Measurements from ENCODE around the gene AP3B1.

AP3B1 gene

DNA sequence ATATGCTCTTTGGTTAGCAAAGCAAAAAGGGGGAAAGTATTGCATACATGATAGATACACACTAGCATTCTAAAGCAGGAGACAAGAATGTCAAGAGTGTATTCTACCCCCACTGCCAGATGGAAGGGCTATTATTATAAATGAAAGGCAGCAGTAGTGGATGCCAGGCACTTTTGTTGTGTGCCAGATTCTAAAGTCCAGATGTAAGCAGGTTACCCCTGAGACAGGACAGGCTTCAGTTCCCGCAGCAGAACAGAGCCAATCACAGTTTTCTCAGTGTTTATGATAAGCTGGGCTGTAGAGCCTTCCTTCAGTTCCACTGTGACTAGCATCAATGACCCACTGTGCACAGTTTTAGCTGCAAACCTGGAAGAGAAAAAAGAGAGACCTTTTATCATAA, 291.8 kb downstream of the AP3B1 start:
- DNase-seq (ENCODE audit: low spot score), result no peak

GRCh38 chr5:78001197-78001596, 293.3 kb downstream of the AP3B1 start:
- no peak for DNase-seq (ENCODE audit: low spot score)

- DNase-seq (ENCODE audit: low spot score), result no peak
Observed at GRCh38 chr5:78000191-78000590, 294.3 kb downstream of the AP3B1 start.

DNA sequence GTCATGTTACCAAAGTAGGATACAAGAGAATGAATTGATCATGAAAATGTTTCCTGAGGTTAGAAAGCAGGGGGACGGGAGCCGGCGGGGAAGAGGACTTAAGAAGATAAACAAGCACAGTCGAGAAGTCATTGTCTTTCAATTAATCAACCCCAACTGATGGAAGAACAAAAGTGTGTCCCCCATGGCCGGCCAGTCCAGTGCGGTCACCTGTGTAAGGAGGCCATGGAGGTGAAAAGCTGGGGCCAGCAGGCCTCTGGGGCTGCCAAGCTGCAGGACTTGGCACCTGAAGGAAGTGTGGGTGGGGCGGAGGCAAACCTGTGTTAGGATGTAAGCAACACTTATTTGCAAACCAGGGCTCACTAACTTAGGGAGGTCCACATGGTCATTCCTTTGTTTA, 295.1 kb downstream of the AP3B1 start:
- DNase-seq (ENCODE audit: low spot score), result no peak

DNA sequence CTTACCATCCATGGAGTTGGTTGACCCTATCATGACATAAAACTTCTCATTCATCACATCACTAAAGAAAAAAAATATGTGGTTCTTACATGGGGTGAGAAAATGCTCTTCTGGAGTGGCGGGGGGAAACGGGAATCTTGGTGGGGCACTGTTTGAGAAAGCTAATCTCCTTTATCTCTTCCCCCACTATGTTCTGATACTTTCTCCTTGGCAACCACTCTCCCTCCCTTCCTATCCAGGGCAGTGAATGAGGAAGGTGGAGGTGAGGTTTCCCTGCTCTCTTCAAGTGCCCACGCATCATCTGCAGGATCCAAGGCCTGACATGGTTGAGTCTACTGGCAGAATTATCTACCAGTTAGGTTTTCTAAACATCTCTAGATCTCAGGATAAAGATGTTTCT, 297.6 kb downstream of the AP3B1 start:
- no peak for DNase-seq (ENCODE audit: low spot score)

DNA sequence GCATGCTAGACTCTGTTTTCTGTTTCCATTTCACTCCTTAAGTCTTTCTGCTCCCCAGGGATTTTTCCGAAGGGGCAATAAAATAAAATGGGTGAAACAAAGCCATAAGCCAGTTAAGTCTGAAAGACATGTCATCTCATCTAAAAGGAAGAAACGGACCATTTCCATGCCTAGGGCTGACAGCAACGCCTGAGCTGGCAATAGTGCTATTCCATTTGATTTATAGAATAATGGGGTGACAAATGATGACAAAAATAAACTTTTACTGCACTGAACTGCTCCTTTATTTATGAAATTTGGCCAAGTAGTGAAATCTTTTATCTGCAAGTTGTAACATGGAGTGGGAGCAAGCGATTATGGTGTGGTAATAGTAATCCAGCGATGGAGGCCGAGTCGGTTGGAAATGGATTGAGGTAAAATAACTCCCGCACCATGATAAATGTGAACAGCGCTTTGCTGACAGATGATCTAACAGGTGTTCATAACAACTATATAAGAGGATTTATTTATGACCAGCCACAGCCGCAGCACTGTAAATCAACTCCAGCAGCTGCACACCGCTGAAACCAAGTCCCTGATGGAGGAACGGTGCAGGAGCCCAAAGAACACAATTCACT, 298.6 kb downstream of the AP3B1 start:
- DNase-seq (ENCODE audit: low spot score), result no peak

DNA sequence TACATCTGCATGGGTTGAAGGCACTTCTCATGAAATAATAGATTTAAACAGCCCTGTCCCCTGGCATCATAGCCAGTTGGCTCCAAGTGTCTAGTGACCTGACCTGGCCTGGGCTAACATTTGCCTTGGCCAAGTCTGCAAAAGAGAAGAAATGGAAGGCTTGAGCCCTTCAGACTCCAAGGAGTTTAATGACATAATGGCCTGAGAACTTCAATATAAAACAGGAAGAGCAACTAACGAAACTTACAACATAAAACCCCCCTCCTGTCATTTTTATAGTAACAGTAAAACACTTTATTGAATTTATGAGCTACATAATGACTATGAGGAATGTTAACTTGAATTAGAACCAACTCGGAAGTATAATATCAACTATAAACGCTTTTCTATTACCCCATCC, 299.6 kb downstream of the AP3B1 start:
- no peak for DNase-seq (ENCODE audit: low spot score)

DNA sequence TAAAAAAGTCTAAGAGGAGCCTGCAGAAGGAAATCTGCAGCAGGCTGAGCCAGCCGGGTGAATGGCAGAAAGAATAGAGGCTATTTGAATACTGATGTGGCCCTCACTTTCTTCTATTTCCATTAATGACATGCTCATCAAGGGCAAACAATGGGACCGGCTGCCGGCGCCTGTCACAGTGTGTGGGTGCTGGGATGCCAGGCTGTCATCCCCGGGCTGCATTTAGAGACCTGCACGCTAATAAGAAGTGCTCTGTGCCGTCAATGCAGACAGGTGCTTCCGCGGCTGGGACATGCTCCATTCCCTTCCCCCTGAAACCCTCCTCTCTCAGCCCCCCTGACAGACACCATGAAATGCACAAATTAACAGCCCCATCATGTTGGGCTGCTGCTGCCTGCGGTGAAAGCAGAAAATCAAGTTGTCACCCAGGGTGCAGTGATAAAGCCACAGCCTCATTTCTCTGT, 300.6 kb downstream of the AP3B1 start:
- DNase-seq (ENCODE audit: low spot score), result no peak

- no peak for DNase-seq (ENCODE audit: low spot score)
Observed at GRCh38 chr5:77993141-77993854, 301.2 kb downstream of the AP3B1 start.

DNA sequence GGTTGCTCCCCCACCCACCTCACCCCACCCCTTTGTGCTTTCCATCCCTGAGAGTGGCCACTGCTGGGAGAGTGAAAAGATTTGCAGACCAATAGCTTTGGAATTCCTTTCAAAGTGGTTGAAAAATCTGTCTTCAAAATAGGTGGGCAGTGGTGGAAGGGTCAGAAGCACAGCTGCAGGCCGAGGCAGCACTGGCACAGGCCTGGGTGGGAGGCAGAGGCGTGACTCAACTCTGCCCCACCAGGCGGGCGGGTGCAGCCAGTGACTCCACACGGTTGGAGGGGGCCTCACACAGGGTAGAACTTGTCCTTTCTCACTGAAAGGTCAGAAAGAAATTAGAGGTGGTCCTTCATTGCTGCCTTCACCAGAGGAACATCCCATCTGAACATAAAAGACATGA, 303.4 kb downstream of the AP3B1 start:
- DNase-seq (ENCODE audit: low spot score), result no peak

DNA sequence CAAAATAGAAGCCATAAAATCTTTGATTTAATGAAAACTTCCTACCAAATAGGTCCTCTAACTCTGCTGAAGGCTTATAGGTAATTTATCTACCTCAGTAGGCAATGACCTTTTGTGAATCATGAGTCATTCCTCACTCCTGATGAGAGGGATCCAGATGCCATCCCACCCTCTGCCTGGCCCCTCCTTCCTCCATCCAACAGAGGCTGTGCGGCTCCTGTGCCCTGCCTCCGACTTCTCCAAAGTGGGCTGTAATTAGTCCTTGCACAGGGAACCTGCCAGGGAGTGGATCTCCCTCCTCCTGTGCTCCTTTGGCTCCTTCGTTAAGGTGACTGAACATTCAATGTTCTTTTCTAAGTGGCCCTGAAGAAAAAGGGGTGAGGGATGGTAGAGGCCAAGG, 304.5 kb downstream of the AP3B1 start:
- DNase-seq (ENCODE audit: low spot score), result no peak

DNA sequence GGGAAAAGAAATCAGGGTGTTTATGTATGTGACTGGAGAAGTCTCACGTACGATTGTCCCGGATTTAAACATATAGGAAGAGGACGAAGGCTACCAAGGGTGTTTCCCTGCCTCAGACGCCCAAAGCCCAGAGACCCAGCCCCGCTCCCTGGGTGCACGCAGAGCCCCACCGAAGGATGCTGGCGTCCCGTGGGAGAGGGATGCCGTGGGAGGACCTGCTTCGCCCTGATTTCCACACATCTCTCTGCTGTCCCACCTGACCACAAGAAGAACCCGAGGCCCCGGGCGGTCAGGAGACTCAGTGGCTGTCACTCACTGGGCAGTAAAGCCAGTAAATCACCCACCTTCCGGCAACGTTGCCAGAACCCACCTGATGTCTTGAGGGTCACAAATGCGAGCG, 306.5 kb downstream of the AP3B1 start:
- no peak for DNase-seq (ENCODE audit: low spot score)

GRCh38 chr5:77987331-77987730, 307.2 kb downstream of the AP3B1 start:
- no peak for DNase-seq (ENCODE audit: low spot score)

DNA sequence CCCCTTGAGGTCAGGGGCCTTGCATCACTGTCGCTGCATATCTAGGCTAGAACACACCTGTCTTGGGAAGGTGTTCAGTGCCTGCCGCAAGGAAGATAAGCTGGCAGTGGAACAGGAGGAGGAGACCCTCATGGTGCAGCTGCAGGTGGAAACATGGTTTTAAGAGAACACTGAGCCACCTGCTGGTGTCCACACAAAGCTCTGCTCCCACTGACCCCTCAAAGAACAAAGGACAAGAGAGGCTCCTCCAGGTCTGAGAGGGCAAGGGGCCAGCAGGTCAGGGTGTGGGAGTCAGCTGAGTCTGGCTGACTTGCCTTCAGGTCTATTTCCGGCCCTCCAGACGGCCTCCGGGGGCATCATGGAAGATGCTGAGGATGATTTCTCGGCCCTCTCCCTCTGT, 308.2 kb downstream of the AP3B1 start:
- DNase-seq (ENCODE audit: low spot score), result no peak

DNA sequence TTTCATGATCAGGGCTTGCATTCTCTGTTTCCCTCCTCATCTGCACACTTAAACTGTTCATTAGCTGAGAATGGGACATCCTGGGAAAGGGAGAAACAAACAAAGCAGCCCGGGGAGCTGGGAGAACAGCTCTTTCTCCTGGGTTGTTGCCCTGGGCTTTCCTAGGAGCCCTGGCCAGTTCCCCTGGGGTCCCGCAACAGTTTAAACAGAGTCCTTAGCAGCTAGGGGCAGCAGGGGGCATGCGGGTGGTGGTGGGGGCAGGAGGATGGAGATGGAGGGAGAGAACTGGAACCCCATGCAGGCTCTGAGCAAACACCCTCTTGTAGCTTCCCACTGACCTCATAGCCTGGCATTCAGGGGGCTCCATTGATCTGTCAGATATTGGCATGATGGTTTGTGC, 309.3 kb downstream of the AP3B1 start:
- DNase-seq (ENCODE audit: low spot score), result no peak

DNA sequence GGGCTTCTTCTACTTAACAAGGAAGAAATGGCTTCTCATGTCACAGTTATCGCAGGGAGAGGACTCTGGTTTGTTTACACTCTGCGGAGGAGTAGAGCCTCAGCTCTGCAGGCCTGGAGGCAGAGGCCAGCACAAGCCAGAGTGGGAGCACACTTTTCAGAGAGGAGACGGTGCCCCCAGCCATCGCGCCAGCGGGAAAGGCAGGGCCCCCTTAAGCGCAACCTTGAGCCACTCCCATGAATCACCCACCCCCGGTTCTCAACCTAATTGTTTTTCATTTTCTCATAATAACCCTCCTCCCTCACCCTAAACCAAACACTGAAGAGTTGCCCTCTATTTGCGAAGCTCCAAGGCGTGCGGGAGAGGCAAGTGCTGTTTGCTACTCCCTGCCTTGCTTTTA, 309.9 kb downstream of the AP3B1 start:
- DNase-seq (ENCODE audit: low spot score), result no peak

- DNase-seq (ENCODE audit: low spot score), result no peak
Observed at GRCh38 chr5:77983482-77984199, 310.9 kb downstream of the AP3B1 start.

GRCh38 chr5:77981820-77982219, 312.7 kb downstream of the AP3B1 start:
- no peak for DNase-seq (ENCODE audit: low spot score)

DNA sequence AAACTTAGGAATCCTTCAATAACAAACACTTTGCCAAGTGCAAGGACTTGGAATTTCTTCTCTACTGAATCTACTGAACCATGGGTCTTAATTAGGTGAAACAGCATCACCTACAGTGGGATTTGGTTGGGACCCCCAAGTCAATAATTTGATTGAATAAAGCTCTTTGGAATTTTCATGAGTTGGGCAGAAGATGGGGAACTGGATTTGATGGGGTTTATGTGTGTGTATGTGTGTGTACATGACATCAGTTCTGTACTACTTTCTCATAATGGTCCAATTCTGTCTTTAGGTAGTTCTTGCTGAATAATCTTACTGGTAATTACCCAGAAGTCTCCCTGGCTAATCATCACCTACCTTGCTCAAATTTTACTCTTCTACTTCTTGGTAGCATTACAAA, 319.9 kb downstream of the AP3B1 start:
- DNase-seq (ENCODE audit: low spot score), result no peak

- DNase-seq (ENCODE audit: low spot score), result no peak
Observed at GRCh38 chr5:77973253-77973609, 321.3 kb downstream of the AP3B1 start.

- peak; percentile 11 for DNase-seq (ENCODE audit: low spot score)
Observed at GRCh38 chr5:77972469-77973252, 321.8 kb downstream of the AP3B1 start.

GRCh38 chr5:77971776-77972468, 322.6 kb downstream of the AP3B1 start:
- DNase-seq (ENCODE audit: low spot score), result no peak

Measured in AG08395 (cell line).